IMR-90 (cell line): Measurements from ENCODE around the gene ST7. TPM values are rescaled to one million over a fixed set of nuclear protein-coding genes. Genes with fewer than 3 reads are reported as not detected.

Source experiments
- ATAC-seq: fragments of 200-7000 bp; cut with Tn5 transposase; 2 replicates; pipeline ENCODE4 v1.9.1; 2020; ENCODE audit warnings: low read depth, mild to moderate bottlenecking, moderate library complexity
- BruUV-seq: library from RNA; stranded (reverse); fragments of 400-500 nt; replicated peaks from 2 replicates; lab custom pipeline; 2021; lab: Mats Ljungman, UMichigan
- CTCF ChIA-PET: fragments of 300-600 bp; formaldehyde crosslinking; extraction: SDS; loops from one replicate; lab custom pipeline; 2021; ENCODE audit warnings: antibody characterized with exemption; lab: Yijun Ruan, JAX
- POLR2A ChIA-PET: fragments of 300-600 bp; sonication (Branson Sonifier 250); formaldehyde crosslinking; loops from one replicate; lab custom pipeline; 2022; ENCODE audit warnings: antibody characterized with exemption; ENCODE audit not compliant: unreplicated experiment; lab: Charles Lee
- DNase-seq: peaks from one replicate; pipeline ENCODE4 v3.0.0; 2013
- H2AFZ ChIP-seq: replicated peaks from 2 replicates; pipeline ENCODE3; 2013; ENCODE audit warnings: low read length, mild to moderate bottlenecking; ENCODE audit not compliant: poor library complexity
- H2AK5ac ChIP-seq: 2 replicates; pipeline ENCODE4 v1.6.1; 2013; ENCODE audit warnings: low read depth, low read length, inconsistent platforms
- H2AK9ac ChIP-seq: replicated peaks from 2 replicates; pipeline ENCODE3; 2013; ENCODE audit warnings: mild to moderate bottlenecking, low read depth, low read length, moderate library complexity; ENCODE audit not compliant: poor library complexity
- H2BK120ac ChIP-seq: 2 replicates; pipeline ENCODE4 v1.6.1; 2013; ENCODE audit warnings: low read depth, low read length, inconsistent platforms
- H2BK15ac ChIP-seq: 3 replicates; pipeline ENCODE4 v1.6.1; 2013; ENCODE audit warnings: low read depth, low read length, inconsistent platforms
- H2BK20ac ChIP-seq: 2 replicates; pipeline ENCODE4 v1.6.1; 2013; ENCODE audit warnings: low read depth, mild to moderate bottlenecking, inconsistent platforms, low read length, moderate library complexity
- H2BK5ac ChIP-seq: 2 replicates; pipeline ENCODE4 v1.6.1; 2013; ENCODE audit warnings: mild to moderate bottlenecking, low read depth, low read length, inconsistent platforms; ENCODE audit not compliant: poor library complexity, severe bottlenecking
- H3K14ac ChIP-seq: replicated peaks from 2 replicates; pipeline ENCODE4 v1.6.1; 2013; ENCODE audit warnings: low read depth, low read length, inconsistent platforms
- H3K18ac ChIP-seq: 2 replicates; pipeline ENCODE4 v1.6.1; 2013; ENCODE audit warnings: low read depth, low read length, control low read depth
- H3K23ac ChIP-seq: 2 replicates; pipeline ENCODE4 v1.6.1; 2013; ENCODE audit warnings: low read depth, low read length, inconsistent platforms
- H3K27ac ChIP-seq: 2 replicates; pipeline ENCODE4 v1.5.1; 2013; ENCODE audit warnings: mild to moderate bottlenecking, control low read depth, low read length; ENCODE audit not compliant: insufficient read depth
- H3K27me3 ChIP-seq: 2 replicates; pipeline ENCODE4 v1.6.1; 2013; ENCODE audit warnings: low read length; ENCODE audit not compliant: control insufficient read depth, insufficient read depth
- H3K36me3 ChIP-seq: 2 replicates; pipeline ENCODE4 v1.6.1; 2013; ENCODE audit warnings: low read length, mixed read lengths; ENCODE audit not compliant: control insufficient read depth, insufficient read depth
- H3K4ac ChIP-seq: 2 replicates; pipeline ENCODE4 v1.6.1; 2013; ENCODE audit warnings: low read depth, low read length, inconsistent platforms
- H3K4me1 ChIP-seq: 2 replicates; pipeline ENCODE4 v1.6.1; 2013; ENCODE audit warnings: low read length, mixed read lengths; ENCODE audit not compliant: control insufficient read depth, insufficient read depth
- H3K4me2 ChIP-seq: 2 replicates; pipeline ENCODE4 v1.6.1; 2013; ENCODE audit warnings: low read depth, mild to moderate bottlenecking, control low read depth, low read length, moderate library complexity
- H3K4me3 ChIP-seq: 2 replicates; pipeline ENCODE4 v1.5.1; 2013; ENCODE audit warnings: low read depth, mild to moderate bottlenecking, control low read depth, low read length, moderate library complexity; ENCODE audit not compliant: insufficient read depth
- H3K56ac ChIP-seq: 2 replicates; pipeline ENCODE4 v1.6.1; 2013; ENCODE audit warnings: low read length, inconsistent platforms; ENCODE audit not compliant: insufficient read depth; ENCODE audit errors: extremely low read depth
- H3K79me1 ChIP-seq, 2 experiments: 2 replicates each; pipeline ENCODE4 v1.6.1; 2013; ENCODE audit warnings: low read length in 2 of 2, inconsistent platforms in 1 of 2, low read depth in 1 of 2
- H3K9ac ChIP-seq: 2 replicates; pipeline ENCODE4 v1.6.1; 2013; ENCODE audit warnings: low read depth, low read length, control low read depth
- H3K9me1 ChIP-seq: 2 replicates; pipeline ENCODE4 v1.6.1; 2013; ENCODE audit warnings: low read length, inconsistent platforms; ENCODE audit not compliant: insufficient read depth
- H3K9me3 ChIP-seq: 2 replicates; pipeline ENCODE4 v1.6.1; 2013; ENCODE audit warnings: low read length; ENCODE audit not compliant: control insufficient read depth, insufficient read depth
- H4K20me1 ChIP-seq: 2 replicates; pipeline ENCODE4 v1.6.1; 2013; ENCODE audit warnings: low read length, inconsistent platforms; ENCODE audit not compliant: insufficient read depth
- H4K5ac ChIP-seq: 2 replicates; pipeline ENCODE4 v1.6.1; 2013; ENCODE audit warnings: mild to moderate bottlenecking, low read depth, low read length, control low read depth
- H4K8ac ChIP-seq, 2 experiments: 2 replicates each; pipeline ENCODE4 v1.6.1; 2013; ENCODE audit warnings: low read depth in 2 of 2, low read length in 2 of 2, control low read depth in 1 of 2, inconsistent platforms in 1 of 2
- H4K91ac ChIP-seq: 2 replicates; pipeline ENCODE4 v1.6.1; 2013; ENCODE audit warnings: low read depth, low read length, inconsistent platforms; ENCODE audit not compliant: insufficient read depth
- CEBPB ChIP-seq: IDR thresholded peaks from 2 replicates; pipeline ENCODE4 v1.6.1; 2012; ENCODE audit warnings: low read depth, low read length, improper control_type of control experiment
- CHD1 ChIP-seq: IDR thresholded peaks from 2 replicates; pipeline ENCODE4 v1.6.1; 2012; ENCODE audit warnings: low read depth, low read length, improper control_type of control experiment
- ELK1 ChIP-seq: fragments of 150-350 bp; IDR thresholded peaks from 2 replicates; pipeline ENCODE4 v1.6.1; 2016; ENCODE audit warnings: low read depth, mild to moderate bottlenecking, low read length, moderate library complexity, borderline replicate concordance
- FOS ChIP-seq: fragments of 150-350 bp; IDR thresholded peaks from 2 replicates; pipeline ENCODE4 v1.6.1; 2016; ENCODE audit warnings: low read depth, low read length
- MAZ ChIP-seq: IDR thresholded peaks from 2 replicates; pipeline ENCODE4 v1.6.1; 2012; ENCODE audit warnings: low read depth, mild to moderate bottlenecking, low read length, improper control_type of control experiment, moderate library complexity, borderline replicate concordance
- MXI1 ChIP-seq: IDR thresholded peaks from 2 replicates; pipeline ENCODE4 v1.6.1; 2012; ENCODE audit warnings: low read depth, mild to moderate bottlenecking, low read length, moderate library complexity, borderline replicate concordance
- POLR2A ChIP-seq: IDR thresholded peaks from 2 replicates; pipeline ENCODE4 v1.6.1; 2012; ENCODE audit warnings: mild to moderate bottlenecking, low read depth, low read length
- RCOR1 ChIP-seq: IDR thresholded peaks from 2 replicates; pipeline ENCODE4 v1.6.1; 2012; ENCODE audit warnings: mild to moderate bottlenecking, low read length, improper control_type of control experiment; ENCODE audit not compliant: insufficient replicate concordance
- RFX5 ChIP-seq: IDR thresholded peaks from 2 replicates; pipeline ENCODE4 v1.8.0; 2012; ENCODE audit warnings: low read depth, mild to moderate bottlenecking, low read length, moderate library complexity
- SMC3 ChIP-seq: fragments of 150-350 bp; IDR thresholded peaks from 2 replicates; pipeline ENCODE4 v1.6.1; 2016; ENCODE audit warnings: low read depth, mild to moderate bottlenecking, antibody characterized with exemption, low read length, moderate library complexity
- USF2 ChIP-seq: fragments of 150-350 bp; IDR thresholded peaks from 2 replicates; pipeline ENCODE4 v1.6.1; 2017; ENCODE audit warnings: mild to moderate bottlenecking, antibody characterized with exemption, low read length, low read depth
- WGBS, 2 experiments: methylation state at CpG; one replicate each; pipeline versions ENCODE4 v1.1.5 to v1.1.7; 2013; ENCODE audit warnings: missing lambda C conversion rate in 2 of 2; ENCODE audit not compliant: insufficient read length in 1 of 2; ENCODE audit errors: extremely low coverage in 2 of 2; 5-methylcytosine and 5-hydroxymethylcytosine counted together
- dilution Hi-C: fragments of 300-500 bp; cut with HindIII; formaldehyde crosslinking; loops from one replicate; pipeline ENCODE4 v1.14.3; 2018; ENCODE audit warnings: low sequenced_read_pairs; ENCODE audit not compliant: unreplicated experiment
- in situ Hi-C: fragments of 300-500 bp; cut with MboI; formaldehyde crosslinking; loops from 3 replicates; pipeline ENCODE4 v1.14.3; 2019; ENCODE audit warnings: low sequenced_read_pairs, inconsistent platforms, mixed read lengths
- intact Hi-C: fragments of 100-400 bp; cut with micrococcal nuclease; formaldehyde crosslinking; loops from 2 replicates; pipeline ENCODE4 v1.10.0; 2022
- polyA plus RNA-seq, 3 experiments: library from polyadenylated mRNA; depleted of rRNA; stranded (reverse); fragments of >200 nt; gene quantifications; 2 replicates each; pipeline ENCODE4 v1.2.3, GENCODE V29; 2012; ENCODE audit warnings: low replicate concordance in 1 of 3
- total RNA-seq: library from RNA; depleted of rRNA; stranded (reverse); fragments of >200 nt; gene quantifications from 2 replicates; pipeline ENCODE4 v1.2.3, GENCODE V29; 2012
- TF ChIP-seq, protein P1 (sequence below): conservative IDR thresholded peaks from 2 replicates; pipeline ENCODE4 v1.5.1; 2012; ENCODE audit warnings: mild to moderate bottlenecking, low read depth, low read length, improper control_type of control experiment

The ST7 gene
- total and polyA plus RNA-seq, 2 of the 4 experiments (the other 2 are of a cell fraction): 18.6 to 26.0 TPM

GRCh38 chr7:117124591-117125220 lies 171.4 kb downstream of the ST7 start (continued):
- TF ChIP-seq RFX5 (no peak), SMC3 (no peak)

DNA sequence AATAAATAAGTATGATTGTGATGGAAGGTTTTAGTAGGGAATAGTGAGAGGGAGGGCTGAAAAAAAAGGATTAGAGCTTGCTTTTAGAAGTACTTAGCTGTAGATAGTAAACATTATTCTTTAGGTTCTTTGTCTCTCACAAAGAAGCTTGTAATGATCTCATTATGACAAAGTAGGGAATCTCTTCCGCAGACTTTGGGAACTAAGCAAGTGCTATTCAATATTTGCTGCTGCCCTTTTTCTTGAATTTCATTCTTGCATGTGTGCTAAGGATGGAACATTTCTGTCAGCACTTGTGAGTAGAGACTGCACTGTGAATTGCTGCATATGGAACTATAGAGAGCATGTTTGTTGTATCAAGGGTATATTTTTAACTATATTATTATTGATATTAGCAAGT lies 173.4 kb downstream of the ST7 start:
- Histone ChIP-seq H4K91ac (no peak overlapping the region), H3K27ac (no peak overlapping the region; the same call in 1 of the 2 replicates), H3K9ac (no peak overlapping the region), H3K79me1 (peaks cover 4 to 6% of the 10 kb centered on the region in 2 experiments; a peak in 1 of 4 replicates), H3K9me1 (0 out of 2 replicates have a peak, but pooled peaks cover 3% of the 10 kb centered on the region), H3K36me3 (no peaks in the 10 kb centered on the region), H2BK20ac (0 out of 2 replicates have a peak overlapping the region, but pooled peaks have one; percentile 38), H2AK9ac (no peak overlapping the region), H2BK15ac (no peak overlapping the region), H3K18ac (peak overlapping the region; percentile 79), H3K56ac (no peak overlapping the region), H3K4me2 (no peak overlapping the region), H2AK5ac (no peak overlapping the region), H3K4ac (no peak overlapping the region; the same call in 1 of the 2 replicates), H2BK120ac (peak overlapping the region; percentile 59), H2BK5ac (peak overlapping the region; percentile 35), H4K5ac (no peak overlapping the region; the same call in 1 of the 2 replicates), H3K27me3 (no peaks in the 10 kb centered on the region), H3K9me3 (no peaks in the 10 kb centered on the region), H4K8ac (no peak overlapping the region; a peak in 1 of 4 replicates), H4K20me1 (no peaks in the 10 kb centered on the region), H3K14ac (peak overlapping the region; percentile 34; the same call in 1 of the 2 replicates), H2AFZ (no peak overlapping the region), H3K4me1 (peaks cover 11% of the 10 kb centered on the region), H3K4me3 (no peak overlapping the region), H3K23ac (no peak overlapping the region)
- no CpG with 5 or more reads among the region's 1 CpG for WGBS, 2 experiments
- dilution Hi-C loops: no loop called here
- no TSS peak for BruUV-seq
- intact Hi-C loops: loop anchor here (1.0 to 5.0 kb wide), 3 partner anchors 196 to 591 kb away; no protein-coding TSS in a partner anchor
- in situ Hi-C loops: no loop called here
- DNase-seq (peak; percentile 51), ATAC-seq (peak; percentile 6; the same call in 1 of the 2 replicates)
- ChIA-PET CTCF (interaction anchor here (0.6 to 2.1 kb wide), 7 partner anchors 94 to 213 kb away, joined by 3 to 11 read pairs (median 5); no protein-coding TSS in a partner anchor), POLR2A (no interaction called here)
- TF ChIP-seq RCOR1: no peak
- TF ChIP-seq MXI1: no peak
- TF ChIP-seq USF2: no peak
- no peak for TF ChIP-seq MAZ
- no peak for TF ChIP-seq RFX5
- TF ChIP-seq ELK1: no peak
- TF ChIP-seq CHD1: no peak
- TF ChIP-seq POLR2A: no peak
- TF ChIP-seq SMC3: no peak
- no peak for TF ChIP-seq FOS
- TF ChIP-seq CEBPB: no peak
- TF ChIP-seq, protein P1, sequence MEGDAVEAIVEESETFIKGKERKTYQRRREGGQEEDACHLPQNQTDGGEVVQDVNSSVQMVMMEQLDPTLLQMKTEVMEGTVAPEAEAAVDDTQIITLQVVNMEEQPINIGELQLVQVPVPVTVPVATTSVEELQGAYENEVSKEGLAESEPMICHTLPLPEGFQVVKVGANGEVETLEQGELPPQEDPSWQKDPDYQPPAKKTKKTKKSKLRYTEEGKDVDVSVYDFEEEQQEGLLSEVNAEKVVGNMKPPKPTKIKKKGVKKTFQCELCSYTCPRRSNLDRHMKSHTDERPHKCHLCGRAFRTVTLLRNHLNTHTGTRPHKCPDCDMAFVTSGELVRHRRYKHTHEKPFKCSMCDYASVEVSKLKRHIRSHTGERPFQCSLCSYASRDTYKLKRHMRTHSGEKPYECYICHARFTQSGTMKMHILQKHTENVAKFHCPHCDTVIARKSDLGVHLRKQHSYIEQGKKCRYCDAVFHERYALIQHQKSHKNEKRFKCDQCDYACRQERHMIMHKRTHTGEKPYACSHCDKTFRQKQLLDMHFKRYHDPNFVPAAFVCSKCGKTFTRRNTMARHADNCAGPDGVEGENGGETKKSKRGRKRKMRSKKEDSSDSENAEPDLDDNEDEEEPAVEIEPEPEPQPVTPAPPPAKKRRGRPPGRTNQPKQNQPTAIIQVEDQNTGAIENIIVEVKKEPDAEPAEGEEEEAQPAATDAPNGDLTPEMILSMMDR: no peak
